H9 (cell line): Measurements from ENCODE around the gene FBXO10. TPM values are rescaled to one million over a fixed set of nuclear protein-coding genes. Genes with fewer than 3 reads are reported as not detected.

Experiments used
- DNase-seq: peaks from one replicate; pipeline ENCODE4 v3.0.0-alpha.2; 2017
- H2AFZ ChIP-seq: one replicate; pipeline ENCODE4 v1.6.1; 2013; ENCODE audit warnings: mild to moderate bottlenecking, low read length, control low read depth, moderate library complexity
- H2AK5ac ChIP-seq: 2 replicates; pipeline ENCODE4 v1.6.1; 2013; ENCODE audit warnings: low read length, control low read depth, mixed read lengths; ENCODE audit not compliant: insufficient read length
- H2BK120ac ChIP-seq: one replicate; pipeline ENCODE4 v1.6.1; 2013; ENCODE audit warnings: low read depth, mild to moderate bottlenecking, low read length, control low read depth, inconsistent platforms; ENCODE audit not compliant: poor library complexity, severe bottlenecking
- H2BK12ac ChIP-seq: 2 replicates; pipeline ENCODE4 v1.6.1; 2013; ENCODE audit warnings: low read length, control low read depth, mixed read lengths, low read depth; ENCODE audit not compliant: insufficient read length
- H2BK15ac ChIP-seq: 2 replicates; pipeline ENCODE4 v1.6.1; 2013; ENCODE audit warnings: low read depth, low read length, control low read depth
- H2BK20ac ChIP-seq: one replicate; pipeline ENCODE4 v1.6.1; 2013; ENCODE audit warnings: low read depth, mild to moderate bottlenecking, low read length, control low read depth, inconsistent platforms; ENCODE audit not compliant: poor library complexity, severe bottlenecking
- H2BK5ac ChIP-seq: 2 replicates; pipeline ENCODE4 v1.6.1; 2013; ENCODE audit warnings: low read length, control low read depth, mixed read lengths; ENCODE audit not compliant: insufficient read length
- H3K14ac ChIP-seq: 2 replicates; pipeline ENCODE4 v1.6.1; 2013; ENCODE audit warnings: low read length, control low read depth; ENCODE audit not compliant: insufficient read depth
- H3K18ac ChIP-seq: 2 replicates; pipeline ENCODE4 v1.6.1; 2013; ENCODE audit warnings: low read depth, mild to moderate bottlenecking, mixed read lengths, low read length, control low read depth; ENCODE audit not compliant: insufficient read length
- H3K23ac ChIP-seq: 2 replicates; pipeline ENCODE4 v1.6.1; 2013; ENCODE audit warnings: low read length, control low read depth, mixed read lengths, low read depth; ENCODE audit not compliant: insufficient read length
- H3K23me2 ChIP-seq: 2 replicates; pipeline ENCODE4 v1.6.1; 2013; ENCODE audit warnings: low read depth, mild to moderate bottlenecking, mixed read lengths, low read length, control low read depth; ENCODE audit not compliant: insufficient read length, poor library complexity, severe bottlenecking
- H3K27ac ChIP-seq: 2 replicates; pipeline ENCODE4 v1.5.1; 2013; ENCODE audit warnings: low read length, control low read depth, mixed read lengths, low read depth; ENCODE audit not compliant: insufficient read length
- H3K27me3 ChIP-seq: 2 replicates; pipeline ENCODE4 v1.6.1; 2013; ENCODE audit warnings: low read length, control low read depth, inconsistent platforms; ENCODE audit not compliant: insufficient read depth
- H3K4ac ChIP-seq: 2 replicates; pipeline ENCODE4 v1.6.1; 2013; ENCODE audit warnings: low read depth, mild to moderate bottlenecking, control low read depth, inconsistent platforms, low read length, moderate library complexity
- H3K4me1 ChIP-seq: 2 replicates; pipeline ENCODE4 v1.6.1; 2013; ENCODE audit warnings: low read length, control low read depth, inconsistent platforms; ENCODE audit not compliant: insufficient read depth
- H3K4me2 ChIP-seq: 2 replicates; pipeline ENCODE4 v1.6.1; 2013; ENCODE audit warnings: low read length, control low read depth, mixed read lengths; ENCODE audit not compliant: insufficient read length, insufficient read depth
- H3K56ac ChIP-seq: 2 replicates; pipeline ENCODE4 v1.6.1; 2013; ENCODE audit warnings: low read depth, mild to moderate bottlenecking, mixed read lengths, low read length, control low read depth; ENCODE audit not compliant: insufficient read length
- H3K79me1 ChIP-seq: 2 replicates; pipeline ENCODE4 v1.6.1; 2013; ENCODE audit warnings: low read depth, mild to moderate bottlenecking, moderate library complexity, low read length, control low read depth, inconsistent platforms; ENCODE audit not compliant: insufficient read depth, poor library complexity, severe bottlenecking
- H3K79me2 ChIP-seq: 2 replicates; pipeline ENCODE4 v1.6.1; 2013; ENCODE audit warnings: low read length, control low read depth, inconsistent platforms; ENCODE audit not compliant: insufficient read depth
- H3K9ac ChIP-seq: 2 replicates; pipeline ENCODE4 v1.6.1; 2013; ENCODE audit warnings: low read length, control low read depth, mixed read lengths; ENCODE audit not compliant: insufficient read length; ENCODE audit errors: extremely low read depth
- H3K9me3 ChIP-seq: one replicate; pipeline ENCODE4 v1.6.1; 2013; ENCODE audit warnings: low read depth, low read length, inconsistent platforms; ENCODE audit not compliant: control insufficient read depth
- H3T11ph ChIP-seq: one replicate; pipeline ENCODE4 v1.6.1; 2013; ENCODE audit warnings: mild to moderate bottlenecking, low read length, control low read depth, inconsistent platforms
- H4K20me1 ChIP-seq: one replicate; pipeline ENCODE4 v1.6.1; 2013; ENCODE audit not compliant: control insufficient read depth, insufficient read length, insufficient read depth
- H4K5ac ChIP-seq: 2 replicates; pipeline ENCODE4 v1.6.1; 2013; ENCODE audit warnings: low read depth, mild to moderate bottlenecking, mixed read lengths, low read length, control low read depth; ENCODE audit not compliant: insufficient read length
- H4K8ac ChIP-seq: replicated peaks from 2 replicates; pipeline ENCODE4 v1.6.1; 2013; ENCODE audit warnings: low read length, control low read depth, mixed read lengths, low read depth; ENCODE audit not compliant: insufficient read length
- H4K91ac ChIP-seq: 2 replicates; pipeline ENCODE4 v1.6.1; 2013; ENCODE audit warnings: low read depth, mild to moderate bottlenecking, moderate library complexity, mixed read lengths, low read length, control low read depth; ENCODE audit not compliant: insufficient read length
- H3K27ac Mint-ChIP-seq, 3 experiments: 2 replicates in 2 of 3; 3 replicates in 1 of 3; pipeline ENCODE4 v1.8.0; 2020 to 2021; ENCODE audit warnings: mixed read lengths in 3 of 3, mild to moderate bottlenecking in 1 of 3, moderate library complexity in 1 of 3
- H3K27me3 Mint-ChIP-seq: 2 replicates; pipeline ENCODE4 v1.8.0; 2021; ENCODE audit warnings: low read depth, mild to moderate bottlenecking, moderate library complexity, mixed read lengths
- H3K36me3 Mint-ChIP-seq, 3 experiments: 2 replicates in 2 of 3; 3 replicates in 1 of 3; pipeline ENCODE4 v1.8.0; 2020 to 2021; ENCODE audit warnings: low read depth in 3 of 3, mixed read lengths in 3 of 3; ENCODE audit not compliant: insufficient read depth in 1 of 3
- H3K4me1 Mint-ChIP-seq, 2 experiments: 2 replicates each; pipeline ENCODE4 v1.8.0; 2020; ENCODE audit warnings: mixed read lengths in 2 of 2
- H3K4me3 Mint-ChIP-seq, 2 experiments: 2 replicates in 1 of 2; 3 replicates in 1 of 2; pipeline ENCODE4 v1.8.0; 2020 to 2021; ENCODE audit warnings: mild to moderate bottlenecking in 2 of 2, mixed read lengths in 2 of 2, moderate library complexity in 1 of 2
- H3K9me3 Mint-ChIP-seq, 2 experiments: 2 replicates in 1 of 2; 3 replicates in 1 of 2; pipeline ENCODE4 v1.8.0; 2020; ENCODE audit warnings: mild to moderate bottlenecking in 2 of 2, mixed read lengths in 2 of 2, moderate library complexity in 1 of 2
- CTCF ChIP-seq: fragments of 200-600 bp; sonication (generic); conservative IDR thresholded peaks from 3 replicates; pipeline ENCODE4 v1.8.0; 2021; ENCODE audit warnings: antibody characterized with exemption, mild to moderate bottlenecking
- WGBS: extraction: QIAGEN DNeasy Blood & Tissue Kit; methylation state at CpG from one replicate; pipeline ENCODE4 v1.1.7; 2013; ENCODE audit warnings: missing lambda C conversion rate, low lambda C conversion rate, mixed read lengths; ENCODE audit not compliant: insufficient read length; ENCODE audit errors: extremely low coverage; 5-methylcytosine and 5-hydroxymethylcytosine counted together
- total RNA-seq: library from RNA; stranded (reverse); gene quantifications from 2 replicates; pipeline ENCODE4 v1.2.1, GENCODE V29; 2021

The FBXO10 gene
- total RNA-seq, 1 experiment from 2014 or later: 16.8 TPM

DNA sequence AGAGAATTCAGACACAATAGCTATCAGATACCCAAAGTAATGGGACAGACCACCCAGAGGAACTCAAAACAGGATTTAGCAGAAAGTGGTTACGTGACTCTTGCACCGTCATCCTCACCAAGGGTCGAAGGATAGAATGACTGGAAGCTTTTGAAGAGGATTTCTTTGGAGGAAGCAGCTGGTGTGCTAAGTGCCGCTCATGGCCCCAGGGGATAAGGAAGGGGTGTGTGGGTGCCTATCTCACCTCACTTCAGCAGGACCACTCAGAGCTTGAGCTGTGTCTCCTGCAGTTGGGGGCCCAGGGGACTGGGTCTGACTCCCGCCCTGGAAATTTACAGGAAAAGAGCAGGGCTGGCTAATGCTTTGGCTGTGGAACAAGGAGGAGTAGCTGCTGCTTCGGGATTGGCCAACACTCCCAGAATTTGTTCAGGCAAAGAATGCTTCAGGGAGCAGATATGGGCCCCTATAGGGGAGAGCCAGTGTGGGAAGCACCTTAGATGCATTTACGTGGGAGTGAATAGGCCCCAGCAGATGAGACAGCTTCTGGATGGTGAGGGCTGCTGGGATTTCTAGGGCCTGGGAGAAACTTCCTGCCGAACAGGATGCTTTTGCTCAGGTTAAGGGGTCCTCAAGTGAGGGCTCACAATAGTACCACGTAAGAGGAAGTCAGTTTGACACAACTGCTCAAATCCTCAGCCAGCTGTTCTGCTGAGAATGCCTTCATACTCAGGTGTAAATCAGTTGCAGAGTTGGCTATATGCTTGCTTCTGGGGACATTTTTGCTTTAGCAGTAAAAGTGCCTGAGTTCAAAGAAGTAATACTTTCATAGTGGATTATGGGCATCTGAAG is 45.3 kb upstream of the FBXO10 start:
- H2BK5ac ChIP-seq: no peak overlapping the region
- H3K27ac Mint-ChIP-seq: no peak overlapping the region
- no peaks in the 10 kb centered on the region for H4K20me1 ChIP-seq

More for the DNA sequence above, 45.3 kb upstream of the FBXO10 start:
- no peak overlapping the region for H2BK20ac ChIP-seq
- no peak overlapping the region for H3K14ac ChIP-seq
- H2BK12ac ChIP-seq: no peak overlapping the region
- no peak overlapping the region for H3K4me2 ChIP-seq
- H3T11ph ChIP-seq: no peak overlapping the region
- no peaks in the 10 kb centered on the region for H3K9me3 Mint-ChIP-seq
- H2BK15ac ChIP-seq: no peak overlapping the region
- H3K23me2 ChIP-seq: no peaks in the 10 kb centered on the region
- no peaks in the 10 kb centered on the region for H3K79me2 ChIP-seq
- H4K8ac ChIP-seq: no peak overlapping the region
- no peak overlapping the region for H3K18ac ChIP-seq
- TF ChIP-seq CTCF: no peak
- H4K91ac ChIP-seq: no peak overlapping the region
- H3K4me1 Mint-ChIP-seq: peaks cover 20 to 25% of the 10 kb centered on the region in 2 experiments
- H3K36me3 Mint-ChIP-seq: no peaks in the 10 kb centered on the region
- no CpG with 5 or more reads among the region's 9 CpGs for WGBS
- no peak overlapping the region for H2AK5ac ChIP-seq
- H3K4me1 ChIP-seq: peaks cover 8% of the 10 kb centered on the region; the same call in 1 of the 2 replicates
- H3K9ac ChIP-seq: no peak overlapping the region
- H2BK120ac ChIP-seq: no peak overlapping the region
- no peaks in the 10 kb centered on the region for H3K27me3 ChIP-seq
- no peaks in the 10 kb centered on the region for H3K79me1 ChIP-seq
- H2AFZ ChIP-seq: no peak overlapping the region
- no peak overlapping the region for H3K56ac ChIP-seq
- no peak overlapping the region for H3K4me3 Mint-ChIP-seq
- no peak overlapping the region for H4K5ac ChIP-seq
- no peak overlapping the region for H3K4ac ChIP-seq
- no peaks in the 10 kb centered on the region for H3K9me3 ChIP-seq
- no peak overlapping the region for H3K23ac ChIP-seq
- no peaks in the 10 kb centered on the region; the same call in none of the 2 replicates for H3K27me3 Mint-ChIP-seq
- no peak overlapping the region for H3K27ac ChIP-seq
- DNase-seq: no peak
